Stromal cell of bone marrow (primary cell): Measurements from ENCODE around the gene KRR1.

ENCODE experiments used
- DNase-seq: peaks from one replicate; pipeline ENCODE4 v3.0.0-alpha.2; 2012; ENCODE audit warnings: low read depth

Gene KRR1

GRCh38 chr12:75511116-75512048 lies at the start of gene KRR1:
TSS of gene KRR1 (minus strand) at chr12:75511609. CDS start at chr12:75511597, 12 bp downstream.
- DNase-seq, result peak; percentile 98

DNA sequence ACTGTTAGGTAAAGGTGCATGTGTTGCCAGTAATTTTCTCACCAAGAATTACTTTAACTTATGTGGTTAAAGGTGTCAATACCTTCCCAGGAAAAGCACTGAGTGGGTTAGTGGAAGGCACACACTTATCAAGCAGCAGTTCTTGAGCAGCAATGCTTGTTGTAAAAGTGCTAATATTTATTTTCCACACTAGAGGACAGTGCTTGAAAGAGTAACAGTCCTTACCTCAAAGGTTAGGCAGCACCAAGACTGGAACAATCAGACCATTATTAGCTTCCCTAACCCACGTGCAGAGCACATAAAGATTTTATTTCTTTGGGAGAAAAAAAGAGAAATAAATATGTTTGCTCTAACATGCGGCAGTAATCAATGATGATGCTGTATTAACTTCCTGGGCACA lies 48.8 kb upstream of the KRR1 start:
- peak; percentile 41 for DNase-seq

DNA sequence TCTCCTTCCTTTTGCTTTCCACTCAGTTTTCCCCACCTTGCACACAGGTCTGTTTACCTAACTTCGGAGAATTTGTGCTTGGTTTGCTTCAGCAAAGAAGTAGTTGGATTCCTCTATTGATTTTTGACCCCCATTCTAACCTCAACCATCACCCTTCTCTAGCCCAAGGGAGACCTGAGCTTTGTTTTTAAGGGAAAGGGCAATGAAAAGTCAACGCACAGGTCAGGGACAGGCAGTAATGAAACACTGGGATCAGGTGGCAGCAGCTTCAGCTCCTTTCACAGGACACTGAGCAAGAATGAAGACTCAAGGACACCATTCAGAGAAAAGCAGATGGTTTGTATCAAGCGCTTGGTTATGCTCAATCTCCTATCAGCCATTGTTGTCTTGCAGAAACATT lies 46.9 kb upstream of the KRR1 start:
- DNase-seq, result no peak

DNA sequence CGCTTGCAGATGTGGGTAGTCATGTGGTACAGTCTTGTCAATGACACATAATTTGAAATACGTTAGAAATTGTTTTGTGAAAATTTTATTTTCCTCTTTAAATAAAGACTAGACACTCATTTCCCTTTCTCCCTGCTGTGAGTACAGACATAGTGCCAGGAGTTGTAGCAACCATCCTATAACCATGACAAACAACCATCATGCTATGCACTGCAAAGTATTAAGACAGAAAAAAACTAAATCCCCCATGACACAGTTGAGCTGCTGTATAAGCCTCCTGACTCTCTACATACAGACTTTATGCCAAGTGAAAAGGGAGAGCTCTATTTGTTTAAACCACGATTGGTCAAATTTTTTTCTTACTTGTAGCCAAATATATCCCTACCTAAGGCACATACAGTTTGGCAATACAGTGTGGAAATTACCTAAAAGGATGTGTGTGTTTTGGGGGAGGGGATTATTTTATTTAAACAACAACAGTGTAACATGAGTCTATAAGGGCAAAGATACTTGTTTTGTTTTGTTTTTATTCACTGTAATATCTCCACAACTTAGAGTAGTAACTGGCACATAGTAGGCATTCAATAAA lies 45.0 kb upstream of the KRR1 start:
- peak; percentile 32 for DNase-seq

DNA sequence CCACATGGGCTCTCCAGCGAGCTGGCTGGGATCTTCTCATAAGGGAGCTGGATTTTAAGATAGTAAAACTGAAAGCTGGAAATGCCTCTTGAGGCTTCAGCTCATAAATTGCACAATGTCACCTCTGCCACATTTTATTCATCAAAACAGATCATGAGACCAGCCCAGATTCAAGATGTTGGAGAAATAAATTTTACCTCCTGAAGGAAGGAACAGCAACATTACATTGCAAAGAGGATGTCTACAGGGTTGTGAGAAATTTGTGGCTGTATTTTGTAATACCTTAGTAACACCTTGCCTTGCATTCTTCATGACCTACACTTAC lies 43.1 kb upstream of the KRR1 start:
- DNase-seq, result no peak

DNA sequence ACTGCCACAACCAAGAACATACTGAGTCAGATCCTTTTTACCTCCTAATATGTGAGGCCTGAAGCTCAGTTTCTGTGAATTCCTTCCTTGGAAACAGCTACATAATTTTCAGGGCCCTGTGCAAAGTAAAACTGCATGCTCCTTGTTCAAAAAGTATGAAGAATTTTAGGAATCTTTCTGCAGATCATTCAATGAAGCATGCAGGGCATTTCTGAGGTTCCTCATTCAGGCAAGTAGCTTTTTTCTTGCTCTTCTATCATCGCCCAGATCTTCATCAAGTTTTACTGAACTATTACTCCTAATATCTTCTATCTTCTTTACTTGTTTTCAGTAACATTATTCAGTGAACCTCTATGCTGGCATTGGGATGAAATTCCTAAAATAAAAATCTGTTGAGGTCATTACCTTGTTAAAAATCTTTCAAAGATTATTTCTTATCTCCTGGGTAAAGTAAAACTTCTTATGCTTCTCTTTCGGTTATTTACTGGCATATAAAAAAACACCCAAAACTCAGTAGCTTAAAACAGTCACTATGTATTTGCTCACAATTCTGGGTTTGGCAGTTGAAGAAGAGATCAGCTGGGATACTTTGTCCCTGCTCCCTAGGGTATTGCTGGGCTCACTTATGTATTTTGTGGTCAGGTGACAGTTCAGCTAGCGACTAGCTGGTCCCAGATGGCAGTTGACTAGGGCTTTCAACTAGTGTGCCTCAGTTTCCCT lies 42.6 kb upstream of the KRR1 start:
- DNase-seq, result no peak

- no peak for DNase-seq
Observed at GRCh38 chr12:75553398-75553797, 42.0 kb upstream of the KRR1 start.

DNA sequence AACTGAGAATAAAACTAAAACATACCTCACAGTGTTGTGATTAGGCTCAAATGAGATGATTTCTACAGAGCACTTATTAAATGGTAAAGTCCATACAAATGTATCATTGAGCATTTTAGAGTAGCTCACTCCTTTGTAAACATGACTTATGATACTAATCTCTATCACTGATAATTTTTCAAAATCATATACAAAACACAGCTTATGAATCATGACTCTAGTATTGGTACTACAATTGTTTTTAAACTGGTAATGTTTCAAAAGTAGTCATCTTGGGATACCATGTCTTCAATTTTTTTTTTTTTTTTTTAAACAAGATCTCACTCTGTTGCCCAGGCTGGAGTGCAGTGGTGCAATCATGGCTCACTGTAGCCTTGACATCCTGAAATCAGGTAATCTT lies 40.1 kb upstream of the KRR1 start:
- no peak for DNase-seq

GRCh38 chr12:75550401-75551240 lies 39.2 kb upstream of the KRR1 start:
- no peak for DNase-seq

DNA sequence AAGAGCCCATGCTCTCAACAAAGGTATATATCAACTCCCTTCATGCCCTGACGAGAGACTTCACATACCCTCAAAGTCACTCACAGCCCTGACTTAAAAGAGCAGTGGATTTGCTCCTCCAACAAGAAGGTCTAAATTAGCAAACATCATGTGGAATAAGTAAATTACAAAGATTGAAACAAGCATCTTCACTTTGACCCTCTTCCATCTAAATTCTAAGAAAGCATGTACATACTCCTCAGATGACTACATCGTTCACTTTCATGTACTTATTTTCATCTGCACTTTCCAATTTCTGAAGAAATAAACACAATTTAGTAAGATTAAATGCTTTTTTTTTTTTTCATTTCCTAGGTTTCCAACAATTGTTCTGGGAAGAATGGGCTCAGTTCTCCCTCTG lies 38.6 kb upstream of the KRR1 start:
- DNase-seq, result no peak

DNA sequence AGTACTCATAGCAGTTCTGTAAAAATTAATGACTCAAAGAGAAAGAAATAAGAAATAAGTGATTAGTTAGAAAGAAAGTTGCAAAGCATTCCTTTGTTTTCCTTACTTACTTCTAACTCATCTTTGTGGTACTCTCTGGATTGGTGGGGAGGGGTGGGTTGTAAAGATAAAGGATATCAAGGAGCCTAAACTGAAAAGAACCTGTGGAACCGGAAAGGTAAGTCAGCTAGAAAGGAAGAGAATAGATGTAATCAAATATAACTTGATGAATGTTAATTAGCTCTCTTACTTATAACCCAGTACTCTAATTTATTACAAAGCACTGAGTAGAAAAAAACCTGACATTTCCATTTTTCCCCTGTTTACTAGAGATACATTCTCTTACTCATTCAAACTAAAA lies 37.5 kb upstream of the KRR1 start:
- no peak for DNase-seq

DNA sequence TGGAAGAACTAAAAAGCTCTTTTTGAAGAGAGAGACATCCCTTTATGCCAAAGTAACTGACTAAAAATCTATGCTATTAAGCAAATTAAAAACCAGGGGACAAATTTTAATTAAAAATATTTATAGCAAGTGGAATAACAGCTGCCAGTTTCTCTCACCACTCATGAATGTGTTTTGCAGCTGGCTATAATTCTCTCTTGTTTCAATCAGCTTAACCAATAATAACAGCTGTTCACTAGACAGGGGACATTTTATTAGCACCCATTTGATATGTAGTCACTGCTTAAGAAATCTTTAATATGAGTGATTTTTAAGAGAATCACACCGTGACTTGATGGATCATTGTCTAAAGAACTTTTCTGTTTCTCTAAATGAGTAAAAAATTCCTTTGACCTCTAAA lies 34.2 kb upstream of the KRR1 start:
- DNase-seq, result no peak

DNA sequence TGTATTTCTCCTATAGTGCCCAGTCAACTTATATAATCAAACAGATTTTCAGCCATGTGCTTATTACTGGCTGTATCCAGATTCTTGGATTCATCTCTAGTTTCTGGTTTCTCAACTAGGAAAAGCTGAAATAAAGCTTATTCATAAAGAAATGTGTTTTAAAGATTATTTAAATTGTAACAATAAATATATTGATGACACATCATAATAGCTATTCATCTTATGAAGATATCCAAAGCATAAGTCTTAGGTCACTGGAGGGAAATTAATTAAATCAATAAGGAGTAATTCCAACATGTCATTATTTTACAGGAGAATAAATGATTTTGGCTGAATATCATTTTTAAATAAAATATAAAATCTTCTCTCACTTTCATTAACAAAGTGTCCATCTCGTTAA lies 32.1 kb upstream of the KRR1 start:
- DNase-seq, result no peak

DNA sequence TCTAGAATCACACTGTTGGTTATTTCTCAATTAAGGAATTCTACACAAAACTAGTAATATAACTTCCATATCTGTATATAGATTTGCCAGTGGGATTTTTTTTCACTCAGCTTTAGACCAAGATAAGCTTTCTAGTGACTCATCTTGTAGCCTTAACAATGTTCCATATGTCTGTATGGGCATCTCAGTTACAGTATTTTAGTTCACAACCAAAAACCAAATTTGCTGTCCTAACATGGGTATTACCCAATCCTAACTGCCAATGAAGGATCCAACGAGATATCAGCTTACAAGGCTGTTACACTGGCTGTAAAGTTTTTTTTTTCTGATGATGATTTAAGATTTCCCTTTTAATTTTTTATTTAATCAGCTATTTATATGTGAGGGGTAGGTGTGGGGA lies 31.5 kb upstream of the KRR1 start:
- no peak for DNase-seq

- no peak for DNase-seq
Observed at GRCh38 chr12:75539889-75540288, 28.5 kb upstream of the KRR1 start.

DNA sequence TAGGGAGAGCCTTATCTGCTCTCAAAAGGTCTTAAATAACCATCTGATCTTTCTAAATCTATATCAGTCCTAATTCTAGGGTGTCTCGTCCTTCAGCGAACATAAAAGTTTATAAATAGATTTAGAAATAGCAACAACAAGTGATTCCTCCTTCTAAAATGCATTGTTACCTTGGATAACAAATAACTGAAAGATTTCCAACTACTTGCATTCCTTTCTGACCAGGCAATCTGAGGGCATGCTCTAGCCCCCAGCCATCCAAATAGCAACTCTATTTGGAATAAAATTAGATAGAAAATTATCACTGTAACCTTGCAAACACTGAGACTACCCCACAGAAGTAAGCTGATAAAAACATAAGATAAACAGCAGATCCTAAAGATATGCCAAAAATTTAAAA lies 21.8 kb upstream of the KRR1 start:
- no peak for DNase-seq

GRCh38 chr12:75529826-75530225 lies 18.4 kb upstream of the KRR1 start:
- no peak for DNase-seq

DNA sequence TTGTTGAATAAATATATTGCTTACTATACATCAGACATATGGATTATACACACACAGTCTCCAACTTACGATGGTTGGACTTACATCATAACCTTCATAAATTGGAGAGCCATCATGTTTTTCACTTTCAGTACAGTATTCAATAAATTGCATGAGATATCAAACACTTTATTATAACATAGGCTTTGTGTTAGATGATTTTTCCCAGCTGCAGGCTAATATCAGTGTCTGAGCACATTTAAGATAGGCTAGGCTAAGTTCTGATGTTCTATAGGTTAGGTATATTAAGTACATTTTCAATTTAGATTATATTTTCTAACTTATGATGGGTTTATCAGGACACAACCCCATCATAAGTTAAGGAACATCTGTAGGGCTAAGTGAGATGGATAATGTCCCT lies 17.9 kb upstream of the KRR1 start:
- DNase-seq, result no peak

DNA sequence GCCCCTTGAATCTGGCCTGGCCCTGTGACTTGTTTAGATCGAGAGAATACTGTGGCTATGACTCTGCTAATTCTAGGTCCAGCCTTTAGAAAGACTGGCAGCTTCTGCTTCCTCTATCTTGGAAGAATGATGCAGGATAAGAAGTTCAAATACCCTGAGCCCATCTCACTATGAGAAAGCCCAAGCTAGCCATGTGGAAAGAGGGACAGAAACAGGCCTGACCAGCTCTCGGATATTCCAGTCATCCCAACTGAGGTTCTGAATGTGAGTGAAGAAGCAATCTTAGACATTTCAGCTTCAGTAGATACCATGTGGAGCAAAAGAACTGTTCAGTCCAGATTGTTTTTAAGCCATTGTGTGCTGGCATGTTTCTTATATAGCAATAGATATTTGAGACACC lies 17.3 kb upstream of the KRR1 start:
- no peak for DNase-seq

DNA sequence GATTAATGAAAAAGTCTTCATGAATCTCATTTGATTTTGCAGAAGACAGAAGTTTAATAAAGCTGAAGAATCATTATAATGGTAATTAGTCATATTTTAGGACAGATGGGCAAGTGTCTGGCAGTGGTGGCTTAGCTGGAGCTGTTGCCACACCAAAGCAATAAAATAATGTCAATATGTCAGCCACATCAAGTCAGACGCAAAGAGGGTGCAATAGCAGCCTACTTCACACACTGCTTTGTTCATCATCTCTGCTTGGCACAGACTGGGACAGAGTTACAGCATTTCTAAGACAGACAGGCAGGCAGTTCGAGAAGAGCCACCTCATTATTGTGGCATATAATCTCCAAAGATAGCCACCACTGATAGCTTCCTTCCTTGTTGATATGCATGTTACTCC lies 16.9 kb upstream of the KRR1 start:
- DNase-seq, result no peak

- DNase-seq, result peak; percentile 44
Observed at GRCh38 chr12:75526655-75527511, 15.5 kb upstream of the KRR1 start.
